Activated CD8-positive, alpha-beta memory T cell treated with anti-CD3 and anti-CD28 coated beads, Interleukin-2, amount 50 U/mL, for 24 hours (primary cell): ENCODE measurements around the gene GPR4.

ENCODE experiments used
- DNase-seq: peaks from one replicate; pipeline ENCODE4 v3.0.0-alpha.2; 2020; ENCODE audit errors: extremely low read depth

Gene GPR4

GRCh38 chr19:45547965-45548609 lies 53.9 kb downstream of the GPR4 start:
- DNase-seq = no peak

- no peak for DNase-seq
Measured at GRCh38 chr19:45547211-45547770, 54.7 kb downstream of the GPR4 start.

- no peak for DNase-seq
Measured at GRCh38 chr19:45542234-45542668, 59.8 kb downstream of the GPR4 start.
